ENCODE data around the gene DLGAP5.

The DLGAP5 gene

DNA sequence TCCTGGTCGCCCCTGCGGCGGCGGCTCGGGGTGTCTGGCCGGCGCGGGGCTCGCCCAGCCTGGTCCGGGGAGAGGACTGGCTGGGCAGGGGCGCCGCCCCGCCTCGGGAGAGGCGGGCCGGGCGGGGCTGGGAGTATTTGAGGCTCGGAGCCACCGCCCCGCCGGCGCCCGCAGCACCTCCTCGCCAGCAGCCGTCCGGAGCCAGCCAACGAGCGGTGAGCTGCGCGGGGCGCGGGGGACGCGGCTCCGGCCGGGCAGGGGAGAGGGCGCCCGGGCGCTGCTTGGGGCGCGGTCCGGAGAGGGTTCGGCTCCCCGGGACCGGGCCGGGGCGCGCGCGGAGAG, 62.3 kb downstream of the DLGAP5 start, which contains the start of gene LGALS3:
TSS of gene LGALS3 (plus strand) at position 167 of the 342 bp plus-strand sequence. CDS start 8,122 bp downstream, outside the sequence.
- no peak for DNase-seq (ENCODE audit: low read depth, low spot score)

DNA sequence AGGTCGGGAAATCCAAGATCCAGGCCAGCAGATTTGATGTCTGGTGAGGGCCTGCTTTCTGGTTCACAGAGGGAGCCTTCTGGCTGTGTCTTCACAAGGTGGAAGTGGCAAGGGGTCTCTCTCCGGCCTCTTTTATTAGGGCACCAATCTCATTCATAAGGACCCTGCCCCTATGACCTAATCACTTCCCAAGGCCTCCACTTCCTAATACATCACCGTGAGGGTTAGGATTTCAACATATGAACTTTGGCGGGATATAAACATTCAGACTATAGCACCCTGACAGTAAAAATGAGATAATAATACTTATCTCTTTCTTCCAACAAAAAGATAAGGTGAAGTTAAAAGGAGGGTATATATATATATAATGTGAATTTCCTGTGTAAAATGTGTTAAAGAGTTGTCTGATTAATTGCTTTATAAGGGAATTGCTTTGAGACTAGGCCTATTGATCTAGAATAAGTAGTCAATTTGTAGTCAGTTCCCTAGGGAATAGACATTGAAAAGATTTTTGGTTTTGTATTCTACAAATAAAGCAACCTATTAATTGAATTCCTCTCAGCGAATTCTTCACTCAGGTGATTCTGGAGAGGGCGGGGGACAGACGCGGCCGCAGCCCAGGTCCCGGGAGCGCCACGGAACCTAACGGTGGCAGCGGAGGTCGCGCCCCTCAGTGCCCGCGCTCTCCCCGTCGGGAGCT, 62.8 kb downstream of the DLGAP5 start:
- no peak for DNase-seq (ENCODE audit: low read depth, low spot score)

DNA sequence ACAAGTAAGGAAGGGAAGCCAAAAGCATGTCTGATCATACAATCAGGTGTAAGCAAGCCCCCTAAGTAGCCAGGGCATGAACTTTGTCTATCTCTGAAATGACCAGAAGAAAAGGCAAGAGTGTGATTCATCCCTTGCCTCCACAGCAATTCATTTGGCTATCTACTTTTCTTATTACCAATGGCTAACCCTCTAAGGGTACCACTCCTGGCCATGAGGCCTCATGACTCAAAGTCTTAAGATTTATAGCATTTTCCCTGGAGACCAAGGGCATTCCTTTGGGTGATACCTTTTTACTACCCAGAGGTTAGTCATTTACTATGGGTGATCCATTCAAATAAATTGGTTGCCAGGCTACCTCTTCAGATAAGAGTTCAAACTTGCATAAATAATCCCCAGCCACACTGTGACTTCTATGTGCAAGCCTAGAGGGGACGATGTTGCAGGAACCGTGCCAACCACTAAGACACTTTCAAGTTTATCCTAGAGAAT, 63.9 kb downstream of the DLGAP5 start:
- no peak for DNase-seq (ENCODE audit: low read depth, low spot score)

DNA sequence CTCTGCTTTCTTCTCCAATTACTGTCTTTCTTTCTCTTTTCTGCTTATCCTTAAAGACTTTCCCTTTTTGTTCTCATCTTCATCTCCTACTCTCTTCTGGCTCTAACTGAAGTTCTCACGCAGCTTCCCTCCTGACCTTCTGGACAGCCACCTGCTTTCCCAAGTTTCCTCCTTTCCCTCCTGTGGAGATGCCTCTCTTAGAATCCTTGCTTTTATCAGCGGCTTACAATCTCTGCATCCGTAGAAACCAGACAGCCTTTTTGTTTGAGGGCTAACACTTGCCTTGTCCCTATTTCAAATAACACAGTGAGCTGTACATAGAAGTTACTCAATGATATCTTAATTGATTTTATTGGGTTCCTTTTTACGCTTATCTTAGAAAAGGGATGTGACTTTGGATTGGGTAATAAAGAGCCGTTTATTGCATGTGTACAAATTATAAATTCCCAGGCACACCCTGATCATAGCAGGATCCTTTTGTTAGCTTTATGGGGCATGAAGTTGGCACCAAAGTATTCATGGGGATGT, 64.4 kb downstream of the DLGAP5 start:
- DNase-seq (ENCODE audit: low read depth, low spot score), result no peak

DNA sequence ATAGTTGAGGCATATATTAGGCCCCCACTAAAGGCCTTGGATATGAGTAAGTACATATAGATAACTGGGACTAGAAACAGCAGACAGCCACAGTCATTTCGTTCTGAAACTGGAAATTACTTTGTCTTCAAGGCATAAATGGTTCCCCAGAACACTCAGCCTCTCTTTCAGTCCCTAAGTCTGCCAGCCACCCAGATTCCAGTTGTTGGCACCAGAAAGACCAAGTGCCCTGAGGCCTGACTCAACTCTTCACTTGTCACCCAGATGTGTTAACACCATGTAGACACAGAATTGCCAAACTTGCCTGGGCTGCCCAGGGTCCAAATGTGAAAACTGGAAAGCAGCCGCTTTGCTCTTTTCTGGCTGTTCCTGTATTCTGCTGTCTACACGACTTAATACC, 65.4 kb downstream of the DLGAP5 start:
- no peak for DNase-seq (ENCODE audit: low read depth, low spot score)

DNA sequence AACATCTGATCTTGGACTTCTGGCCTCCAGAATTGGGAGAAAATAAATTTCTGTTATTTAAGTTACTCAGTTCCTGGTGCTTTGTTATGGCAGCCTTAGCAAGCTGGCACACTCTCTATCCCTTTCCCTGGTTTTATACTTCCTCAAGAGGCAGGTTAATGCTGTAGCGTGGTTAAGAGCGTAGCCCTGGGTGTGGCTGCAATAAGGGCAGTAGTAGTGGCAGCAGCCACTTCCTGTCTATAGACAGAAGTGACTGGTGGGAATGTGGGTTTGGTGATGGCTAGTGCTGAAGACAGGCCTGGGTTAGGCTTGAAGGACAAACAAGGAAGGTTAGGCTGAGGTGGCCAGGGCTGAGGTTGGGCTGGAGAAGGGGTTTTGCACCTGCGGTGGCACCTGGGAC, 66.0 kb downstream of the DLGAP5 start:
- DNase-seq (ENCODE audit: low read depth, low spot score), result no peak

DNA sequence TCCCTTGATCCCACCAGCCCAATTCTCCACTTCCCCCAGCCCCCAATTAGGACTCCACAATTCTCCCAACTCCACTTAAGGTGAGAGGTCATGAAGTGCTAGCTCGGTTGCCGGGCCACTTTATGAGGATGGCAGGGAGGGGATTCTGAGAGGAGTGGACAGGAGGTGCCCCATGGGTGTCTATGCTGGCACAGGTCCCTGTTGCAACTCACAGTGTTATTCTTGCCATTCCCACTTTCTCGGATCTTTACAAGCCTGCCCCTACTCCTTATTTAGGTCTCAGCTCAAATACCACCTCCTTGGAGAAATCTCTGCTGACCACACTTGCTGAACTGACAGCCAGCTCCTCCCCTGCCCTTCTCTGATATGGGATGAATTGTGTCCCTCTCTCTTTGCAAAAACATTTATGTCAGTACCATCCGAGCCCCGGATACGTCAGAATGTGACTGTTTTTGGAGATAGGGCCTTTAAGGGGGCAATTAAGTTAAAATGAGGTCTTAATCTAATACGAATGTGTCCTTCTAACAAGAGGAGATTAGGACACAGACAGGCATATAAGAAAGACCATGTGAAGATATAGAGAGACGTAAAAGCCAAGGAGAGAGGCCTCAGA, 66.5 kb downstream of the DLGAP5 start:
- no peak for DNase-seq (ENCODE audit: low read depth, low spot score)

DNA sequence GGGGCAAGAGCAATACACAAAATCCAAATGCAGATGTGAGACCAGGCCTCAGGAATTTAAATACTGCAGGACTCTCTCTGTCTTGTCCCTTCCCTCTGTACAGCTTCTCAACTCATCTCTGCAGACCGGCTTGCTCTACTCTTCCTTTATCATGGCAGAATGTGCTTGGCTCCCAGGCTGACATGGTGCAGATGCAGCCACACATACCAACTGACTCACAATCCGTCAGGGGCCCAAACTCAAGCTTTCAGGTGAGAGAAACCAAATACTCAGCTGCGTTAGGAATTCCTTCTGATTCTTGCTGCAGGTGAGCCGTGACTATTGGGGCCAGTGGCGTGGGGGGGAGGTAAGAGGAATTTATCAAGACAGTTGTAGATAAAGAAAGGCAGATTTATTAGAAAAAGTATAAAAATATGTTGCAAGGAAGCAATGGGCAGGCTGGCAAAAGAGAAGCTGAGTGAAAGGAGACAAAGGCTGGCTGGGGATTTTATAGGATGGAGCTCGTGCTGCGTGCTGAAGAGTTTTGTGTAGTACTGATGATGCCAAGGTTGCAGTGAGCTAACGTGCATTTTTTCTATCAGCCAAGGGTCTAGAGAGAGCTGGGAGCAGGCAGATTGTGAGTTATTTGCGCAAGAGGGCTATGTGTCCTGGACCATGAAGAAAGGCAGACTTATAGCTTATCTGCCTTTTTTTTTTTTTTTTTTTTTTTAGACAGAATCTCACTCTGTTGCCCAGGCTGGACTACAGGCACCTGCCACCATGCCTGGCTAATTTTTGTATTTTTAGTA, 67.3 kb downstream of the DLGAP5 start:
- no peak for DNase-seq (ENCODE audit: low read depth, low spot score)

DNA sequence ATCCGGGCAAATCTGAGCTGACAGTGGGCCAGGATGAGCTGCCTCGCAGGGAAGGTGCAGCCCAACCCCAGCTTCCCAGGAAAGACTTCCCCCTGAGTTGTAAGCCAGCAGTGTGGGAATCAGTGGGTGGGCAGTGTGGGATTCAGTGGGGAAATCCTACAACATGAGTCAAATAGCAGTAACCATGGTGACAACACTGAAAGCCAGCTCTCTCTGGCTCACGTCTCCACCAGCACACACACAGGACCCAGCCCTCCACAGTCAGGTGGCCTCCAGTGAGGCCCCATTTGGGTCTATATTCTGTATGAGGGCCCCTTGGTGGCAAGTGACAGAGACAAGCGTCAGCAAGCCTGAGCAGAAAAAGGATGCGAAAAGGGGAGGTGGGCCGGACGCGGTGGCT, 68.3 kb downstream of the DLGAP5 start:
- no peak for DNase-seq (ENCODE audit: low read depth, low spot score)

DNA sequence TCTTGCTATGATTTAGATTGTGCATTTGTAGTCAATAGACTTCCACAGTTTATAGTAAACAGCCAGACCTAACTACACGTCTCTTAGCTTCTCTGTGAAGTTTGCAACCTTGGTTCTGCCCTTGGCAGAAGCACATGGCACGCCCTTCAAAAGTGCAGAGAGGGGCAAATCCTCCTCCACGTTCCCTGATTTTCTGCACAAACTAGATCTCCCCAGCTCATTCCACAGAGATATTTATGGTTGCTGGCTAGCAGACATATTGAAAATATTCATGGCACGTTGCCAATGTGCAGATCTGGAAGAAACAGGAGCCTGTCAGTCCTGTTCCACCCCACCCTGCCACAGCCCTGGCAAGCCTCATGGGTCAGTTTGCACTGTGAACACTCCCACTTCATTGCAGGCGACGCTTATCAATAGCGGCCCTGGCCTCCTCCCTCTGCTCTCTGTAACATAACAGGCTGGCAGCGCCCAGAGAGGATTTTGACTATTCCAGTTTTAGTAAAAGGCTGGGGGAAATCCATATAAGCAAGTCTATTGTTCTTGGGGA, 68.9 kb downstream of the DLGAP5 start:
- no peak for DNase-seq (ENCODE audit: low read depth, low spot score)

DNA sequence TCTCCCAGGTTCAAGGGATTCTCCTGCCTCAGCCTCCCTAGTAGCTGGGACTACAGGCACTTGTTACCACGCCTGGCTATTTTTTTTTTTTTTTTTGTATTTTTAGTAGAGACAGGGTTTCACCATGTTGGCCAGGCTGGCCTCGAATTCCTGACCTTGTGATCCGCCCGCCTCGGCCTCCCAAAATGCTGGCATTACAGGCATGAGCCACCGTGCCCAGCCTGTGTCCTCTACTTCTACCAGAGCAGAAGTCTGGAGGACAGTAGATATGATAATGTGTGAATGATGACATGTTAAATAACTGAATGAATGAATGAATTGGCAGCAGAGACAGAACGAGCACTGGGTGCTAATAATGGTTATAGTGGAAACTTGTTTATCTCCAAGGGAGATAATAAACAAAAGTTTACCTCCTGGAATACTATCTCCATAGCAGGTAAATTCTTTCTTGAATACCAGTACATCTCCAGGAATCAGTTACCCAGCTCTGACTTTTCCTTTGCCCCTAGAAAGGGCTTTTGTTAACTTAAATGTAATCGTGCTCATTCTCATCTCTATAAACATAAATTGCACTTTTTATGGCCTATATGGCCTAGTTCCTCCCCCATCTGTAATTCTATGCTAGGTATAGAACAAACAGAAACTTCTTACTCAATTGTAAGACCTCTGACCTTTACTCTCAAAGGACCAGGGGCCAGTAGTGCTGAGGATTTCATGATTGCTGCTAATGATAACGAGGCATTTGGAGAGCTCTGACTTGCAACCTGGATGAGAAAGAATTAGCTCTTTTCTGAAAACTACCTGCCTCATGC, 69.6 kb downstream of the DLGAP5 start:
- DNase-seq (ENCODE audit: low read depth, low spot score), result no peak

DNA sequence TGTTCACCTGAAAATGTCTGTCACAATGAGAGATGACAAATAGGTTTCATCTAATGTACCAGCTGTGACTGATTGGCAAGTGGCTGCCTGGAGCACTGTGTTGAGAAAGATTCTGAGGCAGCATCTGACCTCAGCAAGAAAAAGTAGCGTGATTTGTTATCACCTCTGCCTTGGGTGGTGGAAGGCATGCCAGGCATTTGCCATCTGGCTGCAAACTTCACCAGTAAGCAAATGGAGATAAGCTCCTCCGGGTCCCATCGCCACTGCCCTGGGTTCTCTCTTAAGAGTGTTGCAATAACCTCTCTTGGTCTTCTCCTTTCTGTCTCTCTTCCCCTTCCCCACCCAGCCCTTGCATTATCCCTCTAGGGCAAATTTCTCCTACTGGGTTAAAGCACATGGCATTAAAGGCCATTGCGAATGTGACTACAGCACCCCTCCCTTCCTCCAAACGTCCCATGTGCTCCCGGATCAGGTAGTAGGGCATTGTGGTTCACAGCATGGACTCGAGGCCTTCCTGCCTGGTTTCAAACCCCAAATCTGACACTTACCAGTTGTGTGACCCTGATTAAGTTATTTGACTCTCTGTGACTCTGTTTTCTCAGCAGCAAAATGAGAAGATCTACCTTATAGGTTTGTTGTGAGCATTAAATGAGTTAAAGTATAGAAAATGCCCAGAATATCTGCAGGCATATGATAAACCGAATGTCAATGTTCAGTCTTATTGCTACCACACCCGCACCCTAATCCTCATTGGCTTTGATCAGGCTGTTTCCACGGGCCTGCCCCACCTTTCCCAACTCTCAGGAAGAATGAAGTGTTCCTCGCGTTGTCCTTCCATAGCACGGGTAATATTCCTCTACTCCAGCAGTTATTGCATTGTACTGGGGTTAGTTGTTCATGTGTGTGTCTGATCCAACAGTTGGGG, 70.6 kb downstream of the DLGAP5 start:
- no peak for DNase-seq (ENCODE audit: low read depth, low spot score)

DNA sequence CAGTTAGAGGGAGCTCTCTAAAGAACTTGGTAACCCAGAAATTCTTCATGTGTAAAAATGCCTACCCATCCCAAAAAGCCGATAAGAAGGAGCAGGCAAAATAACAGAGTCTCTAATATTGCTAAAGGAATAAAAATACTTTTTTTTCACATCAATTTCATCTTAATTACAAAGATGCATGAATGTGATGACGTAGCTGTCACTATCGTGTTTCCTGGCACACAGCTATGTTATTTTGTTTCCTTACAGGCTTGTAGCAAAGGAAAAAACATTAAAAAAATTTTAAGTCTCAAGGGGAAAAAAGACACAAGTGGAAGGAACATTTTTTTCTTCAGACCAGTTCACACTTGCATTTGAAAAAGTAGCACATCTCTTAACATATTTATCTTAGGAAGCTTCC, 72.6 kb downstream of the DLGAP5 start:
- no peak for DNase-seq (ENCODE audit: low read depth, low spot score)

DNA sequence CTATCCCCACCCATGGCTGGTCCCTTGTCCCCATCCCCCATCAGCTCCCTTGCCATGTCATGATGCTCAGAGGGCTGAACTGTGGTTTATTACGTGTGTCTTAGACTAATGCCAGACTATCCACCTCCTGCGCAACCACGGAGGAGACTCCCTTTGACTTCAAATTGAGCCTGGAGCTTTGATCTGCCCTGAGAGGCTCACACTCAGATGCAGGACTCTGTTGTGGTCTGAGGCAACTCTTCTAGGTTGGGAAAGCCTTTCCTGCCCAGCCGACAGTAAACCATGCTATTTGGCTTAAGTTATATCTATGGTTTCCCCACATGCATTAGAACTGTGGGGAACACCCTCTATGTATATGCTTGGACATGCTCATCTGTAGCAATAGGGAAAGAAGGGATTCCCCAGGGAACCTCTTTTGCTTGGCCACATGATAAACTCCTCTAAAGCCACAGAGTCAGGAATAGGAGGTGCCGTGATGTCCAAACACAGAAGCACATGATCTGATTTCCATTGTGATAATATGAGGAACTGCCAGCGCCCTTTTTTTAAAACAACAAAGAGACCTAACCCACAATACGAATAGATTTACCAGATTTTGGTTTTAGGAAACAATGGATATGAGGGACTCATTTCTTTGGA, 73.5 kb downstream of the DLGAP5 start:
- no peak for DNase-seq (ENCODE audit: low read depth, low spot score)

DNA sequence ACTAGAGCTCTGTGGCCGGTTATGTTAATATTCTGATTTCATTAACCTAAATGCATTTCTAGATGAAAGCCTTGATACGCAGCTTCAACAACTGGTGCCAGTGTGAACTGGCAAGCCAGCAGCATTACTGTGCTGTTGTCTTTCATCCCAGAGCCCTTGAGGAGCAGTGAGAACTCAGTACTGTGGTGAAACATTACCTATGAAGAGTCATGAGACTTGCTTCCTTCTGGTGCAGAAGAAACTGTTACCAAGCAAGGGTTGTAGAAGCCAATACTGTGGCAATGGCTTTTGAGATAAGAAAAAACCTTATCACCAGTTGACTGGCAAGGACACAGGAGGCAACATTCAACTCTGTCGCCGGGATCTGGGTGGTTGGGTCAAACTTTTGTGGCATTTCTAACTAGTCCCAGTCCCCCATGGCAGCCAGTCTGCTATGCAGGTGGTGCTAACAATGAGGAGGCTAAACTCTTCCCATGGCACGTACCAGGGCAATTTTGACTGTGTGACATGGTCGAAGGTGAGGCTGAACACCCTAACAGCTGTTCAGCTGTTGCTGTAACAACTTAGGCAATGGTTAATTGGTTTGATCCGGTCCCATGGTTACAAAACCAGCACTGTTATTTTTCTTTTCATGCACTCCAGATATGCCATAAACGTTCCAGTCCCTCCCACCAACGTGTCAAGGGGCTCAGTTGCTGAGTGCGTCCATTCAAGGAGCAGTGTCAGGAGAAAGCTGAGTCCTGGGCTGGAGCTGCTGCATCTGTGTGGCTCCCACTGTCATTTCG, 74.9 kb downstream of the DLGAP5 start:
- DNase-seq (ENCODE audit: low read depth, low spot score), result no peak

DNA sequence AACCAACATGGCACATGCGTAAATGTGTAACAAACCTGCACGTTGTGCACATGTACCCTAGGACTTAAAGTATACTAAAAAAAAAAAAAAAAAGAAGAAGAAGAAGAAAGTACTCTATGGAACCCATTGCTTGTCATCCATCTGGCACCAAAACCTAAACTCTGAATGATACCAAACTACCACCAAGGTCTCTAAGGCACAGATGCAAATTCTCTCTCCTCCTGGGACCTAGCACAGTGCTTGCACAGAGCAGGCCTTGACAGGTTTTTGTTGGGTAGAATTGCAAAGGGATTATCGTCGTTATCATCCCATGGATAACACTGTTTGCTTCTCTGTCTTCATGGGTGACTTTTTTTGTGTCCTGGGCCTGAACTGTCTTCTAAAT, 75.5 kb downstream of the DLGAP5 start:
- DNase-seq (ENCODE audit: low read depth, low spot score), result no peak

DNA sequence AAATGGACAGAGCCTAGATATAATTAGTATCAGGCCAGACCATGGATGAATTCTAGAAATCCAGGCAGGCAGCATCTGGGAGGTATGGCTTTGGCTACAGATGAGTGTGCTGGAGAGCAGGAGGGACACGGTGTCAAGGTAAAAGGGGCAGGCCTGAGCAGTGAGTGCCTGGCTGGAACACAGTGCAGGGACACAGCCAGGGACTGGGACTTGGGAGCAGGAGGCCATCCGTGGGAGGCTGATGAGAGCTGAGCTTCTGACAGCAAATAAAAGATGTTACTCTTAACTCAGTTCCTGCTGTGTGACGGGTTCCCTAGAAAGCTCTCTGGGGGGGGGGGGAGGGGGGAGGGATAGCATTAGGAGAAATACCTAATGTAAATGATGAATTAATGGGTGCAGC, 75.9 kb downstream of the DLGAP5 start:
- DNase-seq (ENCODE audit: low read depth, low spot score), result no peak

DNA sequence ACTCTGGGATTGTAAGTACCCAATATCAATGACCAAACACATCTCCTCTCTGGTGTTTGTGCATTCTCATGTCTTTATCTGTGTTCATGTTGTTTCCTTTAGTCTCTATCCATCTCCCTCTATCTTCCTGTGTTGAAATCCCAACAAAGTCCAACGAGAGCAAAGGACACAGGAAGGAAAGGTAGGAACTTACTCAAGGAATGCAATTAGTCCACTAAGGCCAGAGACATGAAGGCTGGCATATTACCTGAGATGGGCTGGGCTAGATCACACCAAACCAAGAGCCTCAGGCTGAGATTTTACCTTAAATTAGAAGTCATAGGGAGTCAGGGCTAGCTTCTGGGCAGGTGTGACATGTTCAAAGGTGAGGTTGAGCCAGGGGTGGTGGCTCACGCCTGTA, 76.7 kb downstream of the DLGAP5 start:
- DNase-seq (ENCODE audit: low read depth, low spot score), result no peak

DNA sequence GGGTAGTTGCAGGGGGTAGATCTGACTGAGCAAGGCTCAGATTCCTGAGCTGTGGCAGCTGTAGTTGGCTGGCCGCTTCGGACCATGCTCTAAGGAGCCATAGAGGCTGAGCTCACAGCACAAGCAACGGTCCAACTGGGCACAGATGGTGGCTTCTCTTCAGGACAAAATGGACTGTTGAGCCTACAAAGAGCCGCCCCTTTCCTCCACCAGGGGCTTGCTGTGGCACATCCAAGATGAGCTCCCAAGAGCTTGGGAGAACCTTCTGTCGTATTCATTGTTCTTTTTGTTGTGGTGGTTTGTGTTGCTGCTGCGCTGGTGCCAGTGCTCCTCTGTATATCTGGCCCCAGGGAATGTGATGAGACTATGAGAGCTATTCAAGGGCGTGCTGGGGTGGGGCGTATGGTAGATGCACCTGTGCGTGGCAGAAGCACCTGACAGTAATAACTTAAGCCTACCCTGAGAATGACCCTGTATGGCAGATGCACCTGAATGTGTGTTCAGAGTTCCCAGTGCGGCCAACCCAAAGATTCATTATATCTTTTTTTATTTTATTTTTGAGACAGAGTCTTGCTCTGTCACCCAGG, 80.2 kb downstream of the DLGAP5 start:
- DNase-seq (ENCODE audit: low read depth, low spot score), result no peak
